Stimulated activated CD4-positive, alpha-beta T cell treated with anti-CD3 and anti-CD28 coated beads, Interleukin-2, amount 100 ng/mL, for 4 hours (primary cell): ENCODE results near the gene ZNF492.
"Not testable (repeated sequence)": the region's sequence is repeated elsewhere in the genome, so short reads cannot be mapped to it uniquely, and the experiment has no call there.

ENCODE experiments used
- DNase-seq: peaks from one replicate; pipeline ENCODE4 v3.0.0-alpha.2; 2020; ENCODE audit warnings: low read depth

Gene ZNF492

GRCh38 chr19:22617614-22618320 is 16.4 kb upstream of the ZNF492 start:
- DNase-seq, result no peak

DNA sequence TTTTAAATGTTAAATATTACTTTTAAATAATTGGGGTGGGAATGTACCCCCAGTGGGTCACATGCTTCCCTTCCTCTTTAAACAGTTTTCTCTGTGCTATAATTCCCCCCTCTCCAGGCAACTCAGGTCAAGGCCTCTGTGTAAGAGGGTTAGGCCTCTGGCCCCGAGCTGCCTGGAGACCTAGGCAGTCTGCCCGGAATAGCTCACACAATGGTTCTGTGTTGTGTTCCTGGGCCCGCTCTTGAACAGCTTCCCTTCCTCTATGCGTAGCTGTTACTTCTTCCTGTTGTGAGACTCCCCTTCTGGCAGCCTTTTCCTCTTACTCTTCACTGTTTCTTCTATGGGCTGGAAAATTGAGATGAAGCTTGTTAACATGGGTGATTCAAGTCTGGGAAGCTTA is 14.8 kb upstream of the ZNF492 start:
- no peak for DNase-seq

- no peak for DNase-seq
Observed at GRCh38 chr19:22619932-22620331, 14.2 kb upstream of the ZNF492 start.

- no peak for DNase-seq
Observed at GRCh38 chr19:22620401-22620800, 13.7 kb upstream of the ZNF492 start.

DNA sequence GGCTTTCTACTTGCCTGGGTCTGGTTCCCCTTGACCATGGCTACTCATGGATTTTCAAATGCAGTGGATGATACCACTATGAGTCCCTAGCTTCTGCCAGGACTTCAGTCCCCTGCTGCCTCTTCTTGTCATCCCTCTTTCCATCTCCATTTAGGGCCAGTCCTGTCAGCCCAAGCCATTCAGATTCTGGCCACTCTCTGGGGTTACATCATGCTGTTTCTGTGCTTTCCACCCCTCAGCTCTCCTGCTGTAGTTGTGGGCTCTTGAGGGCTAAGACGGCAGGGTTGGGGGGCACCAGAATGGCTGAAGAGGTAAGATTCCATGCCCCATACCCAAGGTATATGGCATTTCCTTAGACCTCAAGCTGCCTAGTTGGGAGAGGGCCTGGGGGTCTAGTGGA is 13.2 kb upstream of the ZNF492 start:
- no peak for DNase-seq

GRCh38 chr19:22622020-22622419 is 12.1 kb upstream of the ZNF492 start:
- no peak for DNase-seq

- no peak for DNase-seq
Observed at GRCh38 chr19:22622901-22623840, 11.0 kb upstream of the ZNF492 start.

GRCh38 chr19:22623841-22624221 is 10.3 kb upstream of the ZNF492 start:
- no peak for DNase-seq

GRCh38 chr19:22625266-22626035 is 8.7 kb upstream of the ZNF492 start:
- no peak for DNase-seq

GRCh38 chr19:22627526-22627925 is 6.6 kb upstream of the ZNF492 start:
- DNase-seq, result no peak

- DNase-seq, result no peak
Observed at GRCh38 chr19:22628401-22628800, 5.7 kb upstream of the ZNF492 start.

- no peak for DNase-seq
Observed at GRCh38 chr19:22634450-22634827, 315 bp downstream of the ZNF492 start.

DNA sequence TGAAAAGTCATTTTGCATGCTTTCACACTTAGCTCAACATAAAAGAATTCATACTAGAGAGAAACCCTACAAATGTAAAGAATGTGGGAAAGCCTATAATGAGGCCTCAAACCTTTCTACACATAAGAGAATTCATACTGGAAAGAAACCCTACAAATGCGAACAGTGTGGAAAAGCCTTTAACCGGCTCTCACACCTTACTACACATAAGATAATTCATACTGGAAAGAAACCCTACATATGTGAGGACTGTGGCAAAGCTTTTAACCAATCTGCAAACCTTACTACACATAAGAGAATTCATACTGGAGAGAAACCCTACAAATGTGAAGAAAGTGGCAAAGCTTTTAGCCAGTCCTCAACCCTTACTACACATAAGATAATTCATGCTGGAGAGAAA is 51.4 kb downstream of the ZNF492 start:
- DNase-seq, result not testable (repeated sequence)

GRCh38 chr19:22702661-22703060 is 68.5 kb downstream of the ZNF492 start:
- DNase-seq, result not testable (repeated sequence)

GRCh38 chr19:22703096-22703495 is 69.0 kb downstream of the ZNF492 start:
- DNase-seq, result not testable (repeated sequence)

- DNase-seq, result no peak
Observed at GRCh38 chr19:22708983-22709382, 74.9 kb downstream of the ZNF492 start.
